Liver (tissue), 9 donors: ENCODE data around the gene RAB38. TPM values are rescaled to one million over a fixed set of nuclear protein-coding genes. Genes with fewer than 3 reads are reported as not detected.

Experiments
- DNase-seq: peaks from one replicate; pipeline ENCODE4 v3.0.0-alpha.2; 2017; ENCODE audit warnings: low spot score
- H3K27ac ChIP-seq, 2 donors: one replicate each; pipeline ENCODE4 v1.7.0; 2013; ENCODE audit warnings: inconsistent platforms in 2 of 2, low read length in 2 of 2, control low read depth in 1 of 2, low read depth in 1 of 2, mild to moderate bottlenecking in 1 of 2
- H3K27me3 ChIP-seq, 4 donors: one replicate each; pipeline versions ENCODE4 v1.6.1 to v1.7.0; 2013; ENCODE audit warnings: low read length in 3 of 4, inconsistent platforms in 1 of 4, mild to moderate bottlenecking in 1 of 4, moderate library complexity in 1 of 4; ENCODE audit not compliant: control insufficient read depth in 4 of 4, insufficient read depth in 4 of 4
- H3K36me3 ChIP-seq, 4 donors: one replicate each; pipeline versions ENCODE4 v1.6.1 to v1.7.0; 2013; ENCODE audit warnings: low read length in 3 of 4, mild to moderate bottlenecking in 3 of 4, low read depth in 1 of 4, moderate library complexity in 1 of 4; ENCODE audit not compliant: control insufficient read depth in 4 of 4, insufficient read depth in 3 of 4
- H3K4me1 ChIP-seq, 4 donors: one replicate each; pipeline versions ENCODE4 v1.6.1 to v1.7.0; 2013; ENCODE audit warnings: low read length in 3 of 4, mild to moderate bottlenecking in 3 of 4, moderate library complexity in 1 of 4; ENCODE audit not compliant: control insufficient read depth in 4 of 4, insufficient read depth in 4 of 4
- H3K4me3 ChIP-seq, 3 donors: one replicate each; pipeline versions ENCODE4 v1.6.1 to v1.7.0; 2013; ENCODE audit warnings: low read length in 3 of 3, control low read depth in 1 of 3, low read depth in 1 of 3, mild to moderate bottlenecking in 1 of 3
- H3K9ac ChIP-seq, 2 donors: one replicate each; pipeline ENCODE4 v1.7.0; 2013; ENCODE audit warnings: low read length in 2 of 2, mild to moderate bottlenecking in 2 of 2, moderate library complexity in 2 of 2, control low read depth in 1 of 2, low read depth in 1 of 2
- H3K9me3 ChIP-seq, 4 donors: one replicate each; pipeline versions ENCODE4 v1.6.1 to v1.7.0; 2013; ENCODE audit warnings: low read length in 3 of 4; ENCODE audit not compliant: control insufficient read depth in 4 of 4
- EGR1 ChIP-seq, 2 donors: IDR thresholded peaks; 2 replicates each; pipeline ENCODE4 v1.6.1; 2016 to 2018; ENCODE audit warnings: antibody characterized with exemption in 2 of 2, low read depth in 2 of 2
- FOXA1 ChIP-seq: IDR thresholded peaks from 2 replicates; pipeline ENCODE4 v1.6.1; 2016; ENCODE audit warnings: antibody characterized with exemption
- FOXA2 ChIP-seq: IDR thresholded peaks from 2 replicates; pipeline ENCODE4 v1.6.1; 2016; ENCODE audit warnings: antibody characterized with exemption
- GABPA ChIP-seq, 2 donors: IDR thresholded peaks in 1 of 2; conservative IDR thresholded peaks in 1 of 2; 2 replicates each; pipeline ENCODE4 v1.6.1; 2016; ENCODE audit warnings: antibody characterized with exemption in 2 of 2, mild to moderate bottlenecking in 1 of 2, moderate library complexity in 1 of 2
- HNF4A ChIP-seq, 2 donors: conservative IDR thresholded peaks; 2 replicates each; pipeline ENCODE4 v1.6.1; 2016; ENCODE audit warnings: antibody characterized with exemption in 2 of 2, mild to moderate bottlenecking in 2 of 2
- HNF4G ChIP-seq: IDR thresholded peaks from 2 replicates; pipeline ENCODE4 v1.6.1; 2016; ENCODE audit warnings: antibody characterized with exemption
- JUND ChIP-seq, 2 donors: IDR thresholded peaks; 2 replicates each; pipeline ENCODE4 v1.6.1; 2016; ENCODE audit warnings: antibody characterized with exemption in 2 of 2
- NR2F2 ChIP-seq: IDR thresholded peaks from 2 replicates; pipeline ENCODE4 v1.6.1; 2016; ENCODE audit warnings: antibody characterized with exemption
- RAD21 ChIP-seq, 2 donors: IDR thresholded peaks; 2 replicates each; pipeline ENCODE4 v1.6.1; 2016; ENCODE audit warnings: antibody characterized with exemption in 2 of 2, mild to moderate bottlenecking in 2 of 2
- RXRA ChIP-seq, 2 donors: IDR thresholded peaks; 2 replicates each; pipeline ENCODE4 v1.6.1; 2017 to 2018; ENCODE audit warnings: antibody characterized with exemption in 2 of 2, mild to moderate bottlenecking in 1 of 2
- SP1 ChIP-seq: IDR thresholded peaks from 2 replicates; pipeline ENCODE4 v1.6.1; 2018; ENCODE audit warnings: antibody characterized with exemption, mild to moderate bottlenecking
- TAF1 ChIP-seq: conservative IDR thresholded peaks from 2 replicates; pipeline ENCODE4 v1.6.1; 2016; ENCODE audit warnings: antibody characterized with exemption, mild to moderate bottlenecking
- YY1 ChIP-seq: IDR thresholded peaks from 2 replicates; pipeline ENCODE4 v1.6.1; 2016; ENCODE audit warnings: antibody characterized with exemption, mild to moderate bottlenecking
- WGBS: extraction: QIAGEN DNeasy Blood & Tissue Kit; methylation state at CpG from one replicate; pipeline ENCODE4 v1.1.7; 2013; 5-methylcytosine and 5-hydroxymethylcytosine counted together
- polyA plus RNA-seq, 2 donors: library from polyadenylated mRNA; stranded (reverse) in 1 of 2; unstranded in 1 of 2; fragments of 200-250 nt in 1 of 2; fragments of >200 nt in 1 of 2; fragmentation: Nextera tagmentation in 1 of 2; extraction: Ambion mirVana in 1 of 2; gene quantifications; one replicate each; pipeline versions ENCODE4 v1.2.1 to v1.2.3, GENCODE V29; 2013 to 2015
- total RNA-seq, 2 donors: library from RNA; depleted of rRNA; stranded (reverse); fragments of >200 nt; gene quantifications; one replicate each; pipeline ENCODE4 v1.2.3, GENCODE V29; 2014
- TF ChIP-seq, protein P1 (sequence below): IDR thresholded peaks from 2 replicates; pipeline ENCODE4 v1.6.1; 2016; ENCODE audit warnings: antibody characterized with exemption, mild to moderate bottlenecking
- TF ChIP-seq, protein P2 (sequence below): IDR thresholded peaks from 2 replicates; pipeline ENCODE4 v1.6.1; 2016; ENCODE audit warnings: antibody characterized with exemption
- TF ChIP-seq, protein P3 (sequence below): fragments of 150-350 bp; IDR thresholded peaks from 2 replicates; pipeline ENCODE4 v1.5.1; 2017; ENCODE audit warnings: improper control_type of control experiment, low read depth, low read length; ENCODE audit not compliant: missing input control
- TF ChIP-seq, protein P4 (sequence below): IDR thresholded peaks from 2 replicates; pipeline ENCODE4 v1.6.1; 2016; ENCODE audit warnings: antibody characterized with exemption
- TF ChIP-seq, protein P5 (sequence below): IDR thresholded peaks from 2 replicates; pipeline ENCODE4 v1.6.1; 2016; ENCODE audit warnings: antibody characterized with exemption
- donor health status: healthy.
- donor health status: healthy.
- donor health status: healthy.
- donor health status: healthy.
- donor health status: healthy.

The RAB38 gene
- total and polyA plus RNA-seq, 4 donors = 0.32 to 2.2 (median 0.48) TPM

DNA sequence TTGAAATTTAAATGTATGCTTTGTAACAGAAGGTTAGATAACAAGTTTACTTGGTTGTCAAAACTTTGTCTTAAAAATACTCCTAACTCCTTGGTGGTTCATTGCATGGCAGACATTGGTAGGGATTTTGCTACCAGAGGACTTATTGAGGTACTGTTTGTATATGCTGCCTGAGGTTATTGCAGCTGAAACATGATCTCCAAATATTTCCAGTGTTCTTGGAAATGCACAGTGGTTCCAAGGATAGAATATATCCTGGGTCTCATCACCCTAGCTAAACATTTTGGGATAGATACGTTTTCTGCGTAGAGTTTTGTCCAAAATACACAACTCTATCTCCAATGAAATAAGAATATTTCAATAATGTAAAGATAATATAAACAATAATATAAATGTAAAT lies 109.2 kb downstream of the RAB38 start (continued):
- TF ChIP-seq, protein P1, sequence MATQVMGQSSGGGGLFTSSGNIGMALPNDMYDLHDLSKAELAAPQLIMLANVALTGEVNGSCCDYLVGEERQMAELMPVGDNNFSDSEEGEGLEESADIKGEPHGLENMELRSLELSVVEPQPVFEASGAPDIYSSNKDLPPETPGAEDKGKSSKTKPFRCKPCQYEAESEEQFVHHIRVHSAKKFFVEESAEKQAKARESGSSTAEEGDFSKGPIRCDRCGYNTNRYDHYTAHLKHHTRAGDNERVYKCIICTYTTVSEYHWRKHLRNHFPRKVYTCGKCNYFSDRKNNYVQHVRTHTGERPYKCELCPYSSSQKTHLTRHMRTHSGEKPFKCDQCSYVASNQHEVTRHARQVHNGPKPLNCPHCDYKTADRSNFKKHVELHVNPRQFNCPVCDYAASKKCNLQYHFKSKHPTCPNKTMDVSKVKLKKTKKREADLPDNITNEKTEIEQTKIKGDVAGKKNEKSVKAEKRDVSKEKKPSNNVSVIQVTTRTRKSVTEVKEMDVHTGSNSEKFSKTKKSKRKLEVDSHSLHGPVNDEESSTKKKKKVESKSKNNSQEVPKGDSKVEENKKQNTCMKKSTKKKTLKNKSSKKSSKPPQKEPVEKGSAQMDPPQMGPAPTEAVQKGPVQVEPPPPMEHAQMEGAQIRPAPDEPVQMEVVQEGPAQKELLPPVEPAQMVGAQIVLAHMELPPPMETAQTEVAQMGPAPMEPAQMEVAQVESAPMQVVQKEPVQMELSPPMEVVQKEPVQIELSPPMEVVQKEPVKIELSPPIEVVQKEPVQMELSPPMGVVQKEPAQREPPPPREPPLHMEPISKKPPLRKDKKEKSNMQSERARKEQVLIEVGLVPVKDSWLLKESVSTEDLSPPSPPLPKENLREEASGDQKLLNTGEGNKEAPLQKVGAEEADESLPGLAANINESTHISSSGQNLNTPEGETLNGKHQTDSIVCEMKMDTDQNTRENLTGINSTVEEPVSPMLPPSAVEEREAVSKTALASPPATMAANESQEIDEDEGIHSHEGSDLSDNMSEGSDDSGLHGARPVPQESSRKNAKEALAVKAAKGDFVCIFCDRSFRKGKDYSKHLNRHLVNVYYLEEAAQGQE = no peak

DNA sequence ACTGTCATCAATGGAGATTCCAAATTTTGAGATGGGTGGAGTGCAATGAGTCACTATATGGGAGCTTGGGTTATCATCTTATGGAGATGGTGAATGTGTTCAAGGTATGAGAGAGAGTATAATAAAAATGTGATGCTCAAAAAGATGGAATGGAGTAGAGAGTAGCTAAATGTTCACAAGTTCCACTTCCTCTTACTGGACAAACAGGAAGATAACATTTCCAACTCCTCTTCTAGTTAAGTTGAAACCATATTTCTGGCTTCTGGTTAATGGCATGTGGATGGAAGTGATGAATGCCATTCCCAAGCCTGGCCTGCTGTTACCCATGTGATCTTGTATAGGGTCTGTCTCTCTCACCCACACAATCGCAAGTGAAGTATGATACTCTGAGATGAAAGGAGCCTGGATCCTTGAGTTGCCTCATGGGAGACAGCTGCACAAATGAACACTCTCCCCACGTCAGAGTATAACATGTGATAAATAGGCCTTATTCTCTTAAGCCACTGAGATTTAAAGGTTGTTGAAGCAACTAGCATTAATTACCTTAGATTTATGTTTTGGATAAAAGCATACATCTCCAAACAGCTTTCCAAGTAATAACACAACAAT lies 111.0 kb downstream of the RAB38 start:
- 88% methylated on average over 2 of the region's 2 CpGs for WGBS
- H3K4me1 ChIP-seq = no peaks in the 10 kb centered on the region
- TF ChIP-seq RXRA (IDR thresholded peaks at IDR 0.05) (no peak), EGR1 (IDR thresholded peaks at IDR 0.05; ENCODE audit: low read depth in 2 of 2) (no peak), YY1 (no peak), JUND (IDR thresholded peaks at IDR 0.05) (no peak), HNF4A (conservative IDR thresholded peaks at IDR 0.05) (no peak), NR2F2 (no peak), RAD21 (IDR thresholded peaks at IDR 0.05) (no peak), HNF4G (no peak), SP1 (no peak), TAF1 (no peak), GABPA (IDR thresholded peaks at IDR 0.05 in 1 of 2, conservative IDR thresholded peaks at IDR 0.05 in 1 of 2) (no peak), FOXA2 (no peak), FOXA1 (no peak)
- TF ChIP-seq, protein P2, sequence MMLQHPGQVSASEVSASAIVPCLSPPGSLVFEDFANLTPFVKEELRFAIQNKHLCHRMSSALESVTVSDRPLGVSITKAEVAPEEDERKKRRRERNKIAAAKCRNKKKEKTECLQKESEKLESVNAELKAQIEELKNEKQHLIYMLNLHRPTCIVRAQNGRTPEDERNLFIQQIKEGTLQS = no peak
- TF ChIP-seq, protein P3, sequence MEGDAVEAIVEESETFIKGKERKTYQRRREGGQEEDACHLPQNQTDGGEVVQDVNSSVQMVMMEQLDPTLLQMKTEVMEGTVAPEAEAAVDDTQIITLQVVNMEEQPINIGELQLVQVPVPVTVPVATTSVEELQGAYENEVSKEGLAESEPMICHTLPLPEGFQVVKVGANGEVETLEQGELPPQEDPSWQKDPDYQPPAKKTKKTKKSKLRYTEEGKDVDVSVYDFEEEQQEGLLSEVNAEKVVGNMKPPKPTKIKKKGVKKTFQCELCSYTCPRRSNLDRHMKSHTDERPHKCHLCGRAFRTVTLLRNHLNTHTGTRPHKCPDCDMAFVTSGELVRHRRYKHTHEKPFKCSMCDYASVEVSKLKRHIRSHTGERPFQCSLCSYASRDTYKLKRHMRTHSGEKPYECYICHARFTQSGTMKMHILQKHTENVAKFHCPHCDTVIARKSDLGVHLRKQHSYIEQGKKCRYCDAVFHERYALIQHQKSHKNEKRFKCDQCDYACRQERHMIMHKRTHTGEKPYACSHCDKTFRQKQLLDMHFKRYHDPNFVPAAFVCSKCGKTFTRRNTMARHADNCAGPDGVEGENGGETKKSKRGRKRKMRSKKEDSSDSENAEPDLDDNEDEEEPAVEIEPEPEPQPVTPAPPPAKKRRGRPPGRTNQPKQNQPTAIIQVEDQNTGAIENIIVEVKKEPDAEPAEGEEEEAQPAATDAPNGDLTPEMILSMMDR = no peak
- TF ChIP-seq, protein P4, sequence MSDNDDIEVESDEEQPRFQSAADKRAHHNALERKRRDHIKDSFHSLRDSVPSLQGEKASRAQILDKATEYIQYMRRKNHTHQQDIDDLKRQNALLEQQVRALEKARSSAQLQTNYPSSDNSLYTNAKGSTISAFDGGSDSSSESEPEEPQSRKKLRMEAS = no peak
- TF ChIP-seq, protein P5, sequence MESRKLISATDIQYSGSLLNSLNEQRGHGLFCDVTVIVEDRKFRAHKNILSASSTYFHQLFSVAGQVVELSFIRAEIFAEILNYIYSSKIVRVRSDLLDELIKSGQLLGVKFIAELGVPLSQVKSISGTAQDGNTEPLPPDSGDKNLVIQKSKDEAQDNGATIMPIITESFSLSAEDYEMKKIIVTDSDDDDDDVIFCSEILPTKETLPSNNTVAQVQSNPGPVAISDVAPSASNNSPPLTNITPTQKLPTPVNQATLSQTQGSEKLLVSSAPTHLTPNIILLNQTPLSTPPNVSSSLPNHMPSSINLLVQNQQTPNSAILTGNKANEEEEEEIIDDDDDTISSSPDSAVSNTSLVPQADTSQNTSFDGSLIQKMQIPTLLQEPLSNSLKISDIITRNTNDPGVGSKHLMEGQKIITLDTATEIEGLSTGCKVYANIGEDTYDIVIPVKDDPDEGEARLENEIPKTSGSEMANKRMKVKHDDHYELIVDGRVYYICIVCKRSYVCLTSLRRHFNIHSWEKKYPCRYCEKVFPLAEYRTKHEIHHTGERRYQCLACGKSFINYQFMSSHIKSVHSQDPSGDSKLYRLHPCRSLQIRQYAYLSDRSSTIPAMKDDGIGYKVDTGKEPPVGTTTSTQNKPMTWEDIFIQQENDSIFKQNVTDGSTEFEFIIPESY = no peak
- TF ChIP-seq, protein P1 = no peak
- H3K4me3 ChIP-seq = no peak overlapping the region
- no peak overlapping the region for H3K27ac ChIP-seq
- DNase-seq = no peak
- H3K9me3 ChIP-seq = no peaks in the 10 kb centered on the region
- H3K27me3 ChIP-seq = no peaks in the 10 kb centered on the region
- no peaks in the 10 kb centered on the region for H3K36me3 ChIP-seq
- no peak overlapping the region for H3K9ac ChIP-seq
